Mucosa of descending colon (tissue), 3 donors: Measurements from ENCODE around the gene AKR1B1. TPM values are rescaled to one million over a fixed set of nuclear protein-coding genes. Genes with fewer than 3 reads are reported as not detected.
A peak's percentile ranks its signal among the peaks of the same experiment; 100 is the strongest.

ENCODE experiments used
- ATAC-seq: fragments of 200-7000 bp; cut with Tn5 transposase; one replicate; pipeline ENCODE4 v1.9.1; 2020; ENCODE audit warnings: mild to moderate bottlenecking, moderate library complexity
- DNase-seq, 3 donors: peaks; one replicate each; pipeline ENCODE4 v3.0.0-alpha.2; 2020
- H3K36me3 ChIP-seq: fragments of 200-600 bp; one replicate; pipeline ENCODE4 v1.8.0; 2021; ENCODE audit warnings: low read depth, mild to moderate bottlenecking
- H3K4me1 ChIP-seq: fragments of 200-600 bp; one replicate; pipeline ENCODE4 v1.8.0; 2021; ENCODE audit warnings: low read depth, mild to moderate bottlenecking
- H3K4me3 ChIP-seq: fragments of 200-600 bp; one replicate; pipeline ENCODE4 v1.8.0; 2021; ENCODE audit warnings: mild to moderate bottlenecking
- H3K9me3 ChIP-seq: fragments of 200-600 bp; one replicate; pipeline ENCODE4 v1.8.0; 2021; ENCODE audit warnings: mild to moderate bottlenecking
- intact Hi-C, 2 donors: fragments of 100-400 bp; cut with DNase I in 1 of 2; cut with micrococcal nuclease in 1 of 2; formaldehyde crosslinking; loops; one replicate each; pipeline versions ENCODE4 v1.11.0 to v1.11.1; 2022; cut with DNase I, micrococcal nuclease
- total RNA-seq, 3 donors: library from RNA; stranded (reverse); fragmentation: NEBNext Ultra II Directional in 2 of 3; extraction: Animal tissue kit (Norgen Biotek cat#: 25700) in 2 of 3; gene quantifications; one replicate each; pipeline versions ENCODE4 v1.2.1 to v1.2.4, GENCODE V29; 2021 to 2023
- TF ChIP-seq, protein P1 (sequence below): fragments of 200-600 bp; IDR thresholded peaks from one replicate; pipeline ENCODE4 v1.8.0; 2022; ENCODE audit warnings: antibody characterized with exemption, mild to moderate bottlenecking
- donor health status: DM: no; HTN: no; CAD: no; lungs with moderate emphysema.
- donor health status: DM: no; HTN: no; CAD: no.
- donor health status: DM: no; HTN: yes; CAD: no.

AKR1B1 gene
- total RNA-seq, 3 donors from 2014 or later = 12.9 to 51.1 (median 29.2) TPM

DNA sequence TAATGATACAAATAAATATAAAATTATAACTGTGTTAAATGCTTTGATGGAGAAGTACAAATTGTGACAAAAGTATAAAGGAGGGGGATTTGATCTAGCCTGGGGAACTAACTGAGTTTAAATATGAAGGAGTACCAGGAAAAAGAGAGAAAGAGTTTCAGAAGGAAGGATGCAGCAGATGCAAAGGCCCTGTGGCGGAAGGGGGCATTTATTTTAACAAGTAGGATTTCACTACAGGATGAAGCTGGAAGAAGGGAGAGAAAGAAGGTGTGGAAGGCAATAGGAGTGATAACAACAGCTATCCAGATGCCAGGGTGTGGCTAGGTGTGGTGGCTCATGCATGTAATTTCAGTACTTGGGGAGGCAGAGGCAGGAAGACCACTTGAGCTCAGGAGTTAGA is 55.8 kb downstream of the AKR1B1 start:
- ATAC-seq (no peak), DNase-seq (no peak)
- Histone ChIP-seq H3K9me3 (no peaks in the 10 kb centered on the region), H3K4me1 (no peaks in the 10 kb centered on the region), H3K4me3 (no peak overlapping the region), H3K36me3 (no peaks in the 10 kb centered on the region)
- intact Hi-C loops = no loop called here
- TF ChIP-seq, protein P1, sequence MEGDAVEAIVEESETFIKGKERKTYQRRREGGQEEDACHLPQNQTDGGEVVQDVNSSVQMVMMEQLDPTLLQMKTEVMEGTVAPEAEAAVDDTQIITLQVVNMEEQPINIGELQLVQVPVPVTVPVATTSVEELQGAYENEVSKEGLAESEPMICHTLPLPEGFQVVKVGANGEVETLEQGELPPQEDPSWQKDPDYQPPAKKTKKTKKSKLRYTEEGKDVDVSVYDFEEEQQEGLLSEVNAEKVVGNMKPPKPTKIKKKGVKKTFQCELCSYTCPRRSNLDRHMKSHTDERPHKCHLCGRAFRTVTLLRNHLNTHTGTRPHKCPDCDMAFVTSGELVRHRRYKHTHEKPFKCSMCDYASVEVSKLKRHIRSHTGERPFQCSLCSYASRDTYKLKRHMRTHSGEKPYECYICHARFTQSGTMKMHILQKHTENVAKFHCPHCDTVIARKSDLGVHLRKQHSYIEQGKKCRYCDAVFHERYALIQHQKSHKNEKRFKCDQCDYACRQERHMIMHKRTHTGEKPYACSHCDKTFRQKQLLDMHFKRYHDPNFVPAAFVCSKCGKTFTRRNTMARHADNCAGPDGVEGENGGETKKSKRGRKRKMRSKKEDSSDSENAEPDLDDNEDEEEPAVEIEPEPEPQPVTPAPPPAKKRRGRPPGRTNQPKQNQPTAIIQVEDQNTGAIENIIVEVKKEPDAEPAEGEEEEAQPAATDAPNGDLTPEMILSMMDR = no peak

DNA sequence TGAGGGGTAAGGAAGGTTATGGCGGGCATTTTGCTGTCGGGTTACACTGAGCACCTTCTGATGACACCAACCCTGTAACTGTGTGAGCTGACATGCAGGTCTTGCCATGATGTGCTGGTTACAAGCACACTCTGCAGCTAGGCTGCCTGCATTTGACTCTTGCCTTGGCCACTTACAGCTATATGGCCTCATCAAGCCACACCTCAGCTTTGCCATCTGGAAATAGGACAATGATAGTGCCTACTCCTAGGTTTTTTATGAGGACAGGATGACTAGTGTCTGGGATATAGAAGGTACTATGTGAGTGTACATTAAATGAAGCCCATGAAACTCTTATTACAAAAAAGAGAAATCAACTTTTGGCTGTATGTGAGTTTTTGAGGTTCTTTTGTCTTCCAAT is 58.0 kb downstream of the AKR1B1 start:
- intact Hi-C loops = no loop called here
- ATAC-seq (peak; percentile 67), DNase-seq (peak in 1 of 3 donors; percentile 27)
- H3K9me3 ChIP-seq = no peaks in the 10 kb centered on the region
- no peak overlapping the region for H3K4me3 ChIP-seq
- H3K4me1 ChIP-seq = no peaks in the 10 kb centered on the region
- TF ChIP-seq, protein P1 = no peak
- no peaks in the 10 kb centered on the region for H3K36me3 ChIP-seq

DNA sequence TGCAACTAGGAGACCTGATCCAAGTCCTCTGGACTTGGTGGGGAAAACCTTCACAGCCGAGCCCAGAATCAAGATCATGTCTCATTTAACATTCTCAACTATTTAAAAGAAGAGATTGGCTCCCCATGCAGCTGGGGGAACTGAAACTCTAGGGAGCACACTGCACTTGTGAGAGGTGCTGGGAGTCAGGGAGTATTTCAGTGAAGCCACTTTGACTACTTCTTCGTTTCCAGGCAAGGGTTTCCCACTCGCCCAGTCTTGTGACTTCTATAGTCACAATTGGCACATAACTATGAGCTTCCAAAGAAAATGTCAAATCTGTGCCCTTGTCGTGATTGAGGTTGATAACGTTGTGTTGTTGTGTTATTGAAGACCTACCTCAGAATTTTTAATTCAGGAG is 62.9 kb downstream of the AKR1B1 start:
- Histone ChIP-seq H3K9me3 (no peaks in the 10 kb centered on the region), H3K36me3 (no peaks in the 10 kb centered on the region), H3K4me3 (no peak overlapping the region), H3K4me1 (no peaks in the 10 kb centered on the region)
- ATAC-seq (no peak), DNase-seq (no peak)
- intact Hi-C loops = no loop called here
- TF ChIP-seq, protein P1 = no peak

DNA sequence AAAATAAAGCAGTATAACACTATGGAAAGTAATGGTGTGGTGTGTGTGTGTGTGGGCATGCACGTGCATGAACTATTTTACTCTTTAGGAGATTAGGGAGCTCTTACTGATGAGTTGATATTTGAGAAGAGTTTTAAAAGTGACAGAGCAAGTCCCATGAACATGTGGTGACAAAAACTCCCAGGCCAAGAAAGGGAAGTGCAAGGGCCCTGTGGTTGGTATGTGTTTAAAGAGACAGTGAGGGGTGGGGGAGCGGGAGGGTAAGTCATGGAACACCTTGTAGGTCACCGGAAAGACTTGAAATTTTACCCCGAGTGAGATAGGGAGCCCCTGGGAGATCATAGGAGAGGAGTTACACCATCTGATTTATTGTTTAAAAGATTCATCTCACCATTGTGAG is 63.3 kb downstream of the AKR1B1 start:
- no peaks in the 10 kb centered on the region for H3K9me3 ChIP-seq
- intact Hi-C loops = no loop called here
- ATAC-seq (no peak), DNase-seq (no peak)
- H3K4me1 ChIP-seq = no peaks in the 10 kb centered on the region
- TF ChIP-seq, protein P1 = no peak
- H3K36me3 ChIP-seq = no peaks in the 10 kb centered on the region
- no peak overlapping the region for H3K4me3 ChIP-seq

DNA sequence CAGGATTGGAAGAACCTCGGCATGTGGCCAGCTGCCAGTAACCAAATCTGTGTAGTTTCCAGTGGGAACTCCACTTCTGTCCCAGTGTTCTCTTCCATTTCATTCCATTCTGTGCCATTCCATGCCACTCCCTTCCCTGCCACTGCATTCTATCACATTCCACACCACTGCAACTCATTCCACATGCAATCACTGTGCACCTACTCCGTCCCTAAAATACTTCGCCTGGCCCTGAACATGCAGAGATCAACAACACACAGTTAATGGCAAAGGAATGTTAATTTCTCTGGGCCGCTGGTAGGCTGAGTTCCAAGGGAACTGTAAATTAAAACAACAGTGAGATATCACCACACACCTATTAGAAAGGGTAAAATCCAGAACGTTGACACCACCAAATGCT is 64.8 kb downstream of the AKR1B1 start:
- intact Hi-C loops = no loop called here
- TF ChIP-seq, protein P1 = no peak
- no peaks in the 10 kb centered on the region for H3K4me1 ChIP-seq
- DNase-seq (no peak), ATAC-seq (no peak)
- H3K9me3 ChIP-seq = no peaks in the 10 kb centered on the region
- no peak overlapping the region for H3K4me3 ChIP-seq
- H3K36me3 ChIP-seq = no peaks in the 10 kb centered on the region

Other genes starting within 250 kb of the AKR1B1 start
- gene SLC35B4, start 142.2 kb downstream of the AKR1B1 start, total RNA-seq = 10 to 100 TPM in 1 of 3 donors, 1 to 10 TPM in 2; 6.1 to 14.1 (median 9.0) TPM
- 100 to 1,000 TPM in 1 of 3 donors, 10 to 100 TPM in 2; 57.7 to 212 (median 93.4) TPM for gene AKR1B10, start 68.5 kb upstream of the AKR1B1 start, total RNA-seq
- 1 to 10 TPM in 2 of 3 donors, not detected in 1; 3.1 to 8.0 TPM for gene AKR1B15, start 90.0 kb upstream of the AKR1B1 start, total RNA-seq
- 10 to 100 TPM in 1 of 3 donors, 1 to 10 TPM in 2; 9.4 to 17.3 (median 9.4) TPM for gene BPGM, start 187.8 kb upstream of the AKR1B1 start, total RNA-seq